ENCODE data around the gene PGR. TPM values are rescaled to one million over a fixed set of nuclear protein-coding genes. Genes with fewer than 3 reads are reported as not detected.

The PGR gene
- total RNA-seq, 3 donors from 2014 or later: 1.8 to 36.0 (median 24.9) TPM

- intact Hi-C loops (cut with DNase I; ENCODE audit: low total_unique reads): no loop called here
- Histone ChIP-seq H3K9me3 (no peaks in the 10 kb centered on the region), H3K4me1 (no peaks in the 10 kb centered on the region), H3K27me3 (no peaks in the 10 kb centered on the region), H3K4me3 (no peak overlapping the region), H3K36me3 (no peaks in the 10 kb centered on the region), H3K27ac (no peak overlapping the region)
- no peak for DNase-seq (ENCODE audit: low spot score in 2 of 2)
- TF ChIP-seq CTCF (IDR thresholded peaks at IDR 0.05) (no peak), POLR2AphosphoS5 (IDR thresholded peaks at IDR 0.05) (no peak), POLR2A (IDR thresholded peaks at IDR 0.05) (no peak)
Measured at GRCh38 chr11:101045415-101045814, 84.2 kb downstream of the PGR start.

- no peak overlapping the region for H3K4me3 ChIP-seq
- H3K27me3 ChIP-seq: no peaks in the 10 kb centered on the region
- TF ChIP-seq POLR2AphosphoS5 (IDR thresholded peaks at IDR 0.05): no peak
Measured at GRCh38 chr11:101043940-101044339, 85.7 kb downstream of the PGR start.

GRCh38 chr11:101035872-101036271, 93.7 kb downstream of the PGR start:
- Histone ChIP-seq H3K4me1 (no peaks in the 10 kb centered on the region), H3K36me3 (no peaks in the 10 kb centered on the region), H3K9me3 (no peaks in the 10 kb centered on the region), H3K27ac (no peak overlapping the region), H3K27me3 (no peaks in the 10 kb centered on the region), H3K4me3 (no peak overlapping the region)
- no peak for DNase-seq (ENCODE audit: low spot score in 2 of 2)
- TF ChIP-seq POLR2A (IDR thresholded peaks at IDR 0.05) (no peak), POLR2AphosphoS5 (IDR thresholded peaks at IDR 0.05) (no peak), CTCF (IDR thresholded peaks at IDR 0.05) (no peak)
- intact Hi-C loops (cut with DNase I; ENCODE audit: low total_unique reads): no loop called here

More at GRCh38 chr11:101043940-101044339, 85.7 kb downstream of the PGR start:
- Histone ChIP-seq H3K4me1 (no peaks in the 10 kb centered on the region), H3K36me3 (no peaks in the 10 kb centered on the region), H3K9me3 (no peaks in the 10 kb centered on the region), H3K27ac (no peak overlapping the region)
- no peak for DNase-seq (ENCODE audit: low spot score in 2 of 2)
- intact Hi-C loops (cut with DNase I; ENCODE audit: low total_unique reads): no loop called here

GRCh38 chr11:101034076-101034475, 95.5 kb downstream of the PGR start:
- intact Hi-C loops (cut with DNase I; ENCODE audit: low total_unique reads): no loop called here
- Histone ChIP-seq H3K4me3 (no peak overlapping the region), H3K9me3 (no peaks in the 10 kb centered on the region), H3K36me3 (no peaks in the 10 kb centered on the region), H3K4me1 (no peaks in the 10 kb centered on the region), H3K27ac (peak overlapping the region in 1 of 2 donors; percentile 34), H3K27me3 (no peaks in the 10 kb centered on the region)
- DNase-seq (ENCODE audit: low spot score in 2 of 2): peak; percentile 30 to 67
- TF ChIP-seq CTCF (IDR thresholded peaks at IDR 0.05) (no peak), POLR2AphosphoS5 (IDR thresholded peaks at IDR 0.05) (no peak)

- no peaks in the 10 kb centered on the region for H3K9me3 ChIP-seq
- no peaks in the 10 kb centered on the region for H3K4me1 ChIP-seq
- H3K36me3 ChIP-seq: no peaks in the 10 kb centered on the region
- TF ChIP-seq CTCF (IDR thresholded peaks at IDR 0.05): no peak
- no peaks in the 10 kb centered on the region for H3K27me3 ChIP-seq
- intact Hi-C loops (cut with DNase I; ENCODE audit: low total_unique reads): no loop called here
- no peak overlapping the region for H3K27ac ChIP-seq
- no peak overlapping the region for H3K4me3 ChIP-seq
- no peak for DNase-seq (ENCODE audit: low spot score in 2 of 2)
Measured at GRCh38 chr11:101032991-101033390, 96.6 kb downstream of the PGR start.

GRCh38 chr11:101031713-101032112, 97.9 kb downstream of the PGR start:
- no peak overlapping the region for H3K27ac ChIP-seq
- intact Hi-C loops (cut with DNase I; ENCODE audit: low total_unique reads): no loop called here

More at GRCh38 chr11:101031713-101032112, 97.9 kb downstream of the PGR start:
- Histone ChIP-seq H3K36me3 (no peaks in the 10 kb centered on the region), H3K4me3 (no peak overlapping the region), H3K27me3 (no peaks in the 10 kb centered on the region), H3K9me3 (no peaks in the 10 kb centered on the region), H3K4me1 (no peaks in the 10 kb centered on the region)
- DNase-seq (ENCODE audit: low spot score in 2 of 2): no peak
- no peak for TF ChIP-seq POLR2A (IDR thresholded peaks at IDR 0.05)
- no peak for TF ChIP-seq POLR2AphosphoS5 (IDR thresholded peaks at IDR 0.05)
- TF ChIP-seq CTCF (IDR thresholded peaks at IDR 0.05): no peak
